Keratinocyte (primary cell): Measurements from ENCODE around the gene EID2B. TPM values are rescaled to one million over a fixed set of nuclear protein-coding genes. Genes with fewer than 3 reads are reported as not detected.

Experiments
- DNase-seq: peaks from one replicate; pipeline ENCODE4 v3.0.0-alpha.2; 2011; ENCODE audit warnings: low read depth, missing footprints, low spot score
- FAIRE-seq: peaks from 2 replicates; lab custom pipeline; 2011; peaks lifted over from hg19 to GRCh38; lab: Jason Lieb, UNC
- H2AFZ ChIP-seq: 2 replicates; pipeline ENCODE4 v1.6.0; 2012; ENCODE audit warnings: low read length, control low read depth, inconsistent platforms; ENCODE audit not compliant: control insufficient read depth
- H3K27ac ChIP-seq: 2 replicates; pipeline ENCODE4 v1.5.1; 2011; ENCODE audit warnings: low read length; ENCODE audit not compliant: control insufficient read depth, insufficient read depth
- H3K27me3 ChIP-seq: 3 replicates; pipeline ENCODE4 v1.6.0; 2011; ENCODE audit warnings: low read length; ENCODE audit not compliant: control insufficient read depth, insufficient read depth; ENCODE audit errors: extremely low read depth
- H3K36me3 ChIP-seq, 2 experiments: 2 replicates in 1 of 2; 3 replicates in 1 of 2; pipeline ENCODE4 v1.5.1; 2011; ENCODE audit warnings: low read length in 2 of 2, mild to moderate bottlenecking in 1 of 2; ENCODE audit not compliant: control insufficient read depth in 2 of 2, insufficient read depth in 2 of 2; ENCODE audit errors: extremely low read depth in 1 of 2
- H3K4me1 ChIP-seq: 3 replicates; pipeline ENCODE4 v1.5.1; 2011; ENCODE audit warnings: low read length; ENCODE audit not compliant: control insufficient read depth, insufficient read depth; ENCODE audit errors: extremely low read depth
- H3K4me2 ChIP-seq: 3 replicates; pipeline ENCODE4 v1.6.0; 2011; ENCODE audit warnings: low read depth, low read length; ENCODE audit not compliant: control insufficient read depth, insufficient read depth; ENCODE audit errors: extremely low read depth
- H3K4me3 ChIP-seq, 3 experiments: fragments of 200-600 bp in 1 of 3; sonication (generic) in 1 of 3; 2 replicates in 2 of 3; 3 replicates in 1 of 3; pipeline ENCODE4 v1.5.1; 2011 to 2016; ENCODE audit warnings: low read length in 3 of 3, mild to moderate bottlenecking in 3 of 3, control low read depth in 2 of 3, inconsistent platforms in 1 of 3, low read depth in 1 of 3, mixed read lengths in 1 of 3, mixed run types in 1 of 3, moderate library complexity in 1 of 3; ENCODE audit not compliant: control insufficient read depth in 2 of 3, insufficient read depth in 2 of 3; ENCODE audit errors: extremely low read depth in 1 of 3
- H3K79me2 ChIP-seq: 2 replicates; pipeline ENCODE4 v1.6.0; 2012; ENCODE audit warnings: low read length; ENCODE audit not compliant: control insufficient read depth, insufficient read depth
- H3K9ac ChIP-seq: 3 replicates; pipeline ENCODE4 v1.6.0; 2011; ENCODE audit warnings: low read length; ENCODE audit not compliant: control insufficient read depth, insufficient read depth; ENCODE audit errors: extremely low read depth
- H3K9me1 ChIP-seq: 3 replicates; pipeline ENCODE4 v1.6.0; 2011; ENCODE audit warnings: low read length; ENCODE audit not compliant: control insufficient read depth, insufficient read depth; ENCODE audit errors: extremely low read depth
- H3K9me3 ChIP-seq: 2 replicates; pipeline ENCODE4 v1.5.1; 2012; ENCODE audit warnings: low read depth, low read length; ENCODE audit not compliant: control insufficient read depth
- H4K20me1 ChIP-seq: 3 replicates; pipeline ENCODE4 v1.6.0; 2011; ENCODE audit warnings: low read length; ENCODE audit not compliant: control insufficient read depth, insufficient read depth; ENCODE audit errors: extremely low read depth
- EZH2 ChIP-seq: IDR thresholded peaks from one replicate; pipeline ENCODE4 v1.6.1; 2012; ENCODE audit warnings: inconsistent platforms, mild to moderate bottlenecking, low read length, moderate library complexity
- dilution Hi-C: fragments of 300-500 bp; cut with MboI; formaldehyde crosslinking; loops from one replicate; pipeline ENCODE4 v1.7.0; 2020; ENCODE audit warnings: low sequenced_read_pairs; ENCODE audit not compliant: extremely low pct_ligation_motif_present
- polyA plus RNA-seq, 5 experiments: library from polyadenylated mRNA; depleted of rRNA in 3 of 5; stranded (reverse) in 3 of 5; stranded (forward) in 1 of 5; unstranded in 1 of 5; fragments of >200 nt; gene quantifications; 1 replicate in 1 of 5; 2 replicates in 3 of 5; 3 replicates in 1 of 5; pipeline versions ENCODE4 v1.2.1 to v1.2.3, GENCODE V29; 2011 to 2012; ENCODE audit warnings: missing spikeins in 2 of 5, low read depth in 1 of 5, low replicate concordance in 1 of 5
- TF ChIP-seq, protein P1 (sequence below), 3 experiments: IDR thresholded peaks in 1 of 3; conservative IDR thresholded peaks in 1 of 3; optimal IDR thresholded peaks in 1 of 3; 2 replicates in 2 of 3; 3 replicates in 1 of 3; pipeline versions ENCODE3 to v1.5.1; 2011; ENCODE audit warnings: low read length in 3 of 3, mild to moderate bottlenecking in 3 of 3, moderate library complexity in 2 of 3, control low read depth in 1 of 3, inconsistent platforms in 1 of 3; ENCODE audit not compliant: insufficient read depth in 2 of 3; ENCODE audit errors: extremely low read depth in 1 of 3

Gene EID2B
- polyA plus RNA-seq, 1 donor (not counting 4 experiments of a cell fraction or from before 2014, with no cell fraction given) = 1.1 TPM

DNA sequence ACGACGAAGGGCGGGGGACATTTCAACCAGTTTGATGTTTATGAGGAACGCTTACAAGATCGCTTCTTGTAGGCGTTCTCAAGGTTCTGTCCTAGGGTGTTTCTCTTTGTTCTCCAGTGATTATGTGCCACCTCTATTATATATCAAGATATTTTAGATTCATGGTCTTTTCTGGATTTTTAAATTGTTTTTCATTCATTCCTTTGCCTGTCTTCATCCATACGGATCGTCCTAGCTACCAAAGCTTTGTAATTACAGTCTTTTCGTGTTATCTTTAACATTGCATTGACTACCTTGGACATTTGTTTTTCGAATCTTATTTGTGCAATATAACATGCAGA, 7.7 kb upstream of the EID2B start:
- Histone ChIP-seq H3K9me3 (no peaks in the 10 kb centered on the region), H3K4me1 (peaks cover 39% of the 10 kb centered on the region), H3K9ac (peak overlapping the region; percentile 90), H3K27me3 (no peaks in the 10 kb centered on the region), H3K9me1 (no peaks in the 10 kb centered on the region), H2AFZ (peak overlapping the region; percentile 95), H3K4me2 (peak overlapping the region; percentile 83), H3K36me3 (no peaks in the 10 kb centered on the region), H4K20me1 (no peaks in the 10 kb centered on the region), H3K79me2 (peaks cover 21% of the 10 kb centered on the region), H3K4me3 (peak overlapping the region in 2 of 3 experiments; percentile 36 to 82), H3K27ac (peak overlapping the region; percentile 87)
- FAIRE-seq = peak; percentile 76
- no peak for TF ChIP-seq EZH2
- TF ChIP-seq, protein P1, sequence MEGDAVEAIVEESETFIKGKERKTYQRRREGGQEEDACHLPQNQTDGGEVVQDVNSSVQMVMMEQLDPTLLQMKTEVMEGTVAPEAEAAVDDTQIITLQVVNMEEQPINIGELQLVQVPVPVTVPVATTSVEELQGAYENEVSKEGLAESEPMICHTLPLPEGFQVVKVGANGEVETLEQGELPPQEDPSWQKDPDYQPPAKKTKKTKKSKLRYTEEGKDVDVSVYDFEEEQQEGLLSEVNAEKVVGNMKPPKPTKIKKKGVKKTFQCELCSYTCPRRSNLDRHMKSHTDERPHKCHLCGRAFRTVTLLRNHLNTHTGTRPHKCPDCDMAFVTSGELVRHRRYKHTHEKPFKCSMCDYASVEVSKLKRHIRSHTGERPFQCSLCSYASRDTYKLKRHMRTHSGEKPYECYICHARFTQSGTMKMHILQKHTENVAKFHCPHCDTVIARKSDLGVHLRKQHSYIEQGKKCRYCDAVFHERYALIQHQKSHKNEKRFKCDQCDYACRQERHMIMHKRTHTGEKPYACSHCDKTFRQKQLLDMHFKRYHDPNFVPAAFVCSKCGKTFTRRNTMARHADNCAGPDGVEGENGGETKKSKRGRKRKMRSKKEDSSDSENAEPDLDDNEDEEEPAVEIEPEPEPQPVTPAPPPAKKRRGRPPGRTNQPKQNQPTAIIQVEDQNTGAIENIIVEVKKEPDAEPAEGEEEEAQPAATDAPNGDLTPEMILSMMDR (optimal IDR thresholded peaks at IDR 0.05 in 1 of 3, IDR thresholded peaks at IDR 0.05 in 1 of 3, conservative IDR thresholded peaks at IDR 0.05 in 1 of 3; ENCODE audit: extremely low read depth in 1 of 3, insufficient read depth in 2 of 3, low read length in 3 of 3) = no peak
- DNase-seq = no peak
- dilution Hi-C loops = no loop called here

DNA sequence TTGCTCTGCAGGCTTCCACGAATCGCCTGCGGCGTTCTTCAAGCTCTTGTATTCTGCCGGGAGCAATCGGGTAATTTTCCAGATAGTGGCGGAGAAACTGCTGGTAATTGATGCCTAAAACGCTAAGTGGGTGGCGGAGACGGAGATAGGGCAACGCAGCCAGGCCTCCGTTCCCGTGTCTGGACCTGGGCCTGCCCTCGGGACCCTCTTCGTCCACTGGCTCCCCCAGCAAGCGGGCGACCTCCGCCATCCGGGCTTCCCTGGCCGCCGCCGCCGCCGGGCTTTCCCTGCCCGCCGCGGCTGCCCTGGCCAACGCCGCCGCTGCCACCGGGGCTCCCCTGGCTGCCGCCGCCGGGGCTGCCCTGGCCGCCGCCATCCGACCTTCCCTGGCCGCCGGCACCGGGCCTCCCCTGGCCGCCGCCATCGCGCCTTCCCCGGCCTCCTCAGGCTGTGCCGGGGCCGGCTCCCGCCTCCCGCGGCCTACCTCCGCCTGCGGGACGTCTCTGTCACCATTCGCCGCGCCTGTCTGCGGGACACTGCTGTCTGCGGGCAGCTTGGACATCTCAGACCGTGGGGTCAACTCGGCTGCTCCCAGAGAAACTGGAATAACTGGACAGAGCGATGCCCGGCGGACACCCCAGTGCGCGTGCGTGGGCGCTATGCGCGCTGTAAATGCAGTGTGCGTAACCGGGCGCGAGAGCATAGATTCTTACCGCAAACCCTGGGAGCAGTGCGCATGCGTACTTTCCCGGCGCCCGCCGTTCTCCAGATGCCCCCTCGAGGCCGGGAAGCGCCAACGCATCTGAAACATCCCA, 7.1 kb upstream of the EID2B start, which contains the start of gene EID2:
Gene EID2 (minus strand): TSS at position 644 of the 815 bp plus-strand sequence. CDS start 82 bp downstream, at position 562.
- no peak for TF ChIP-seq EZH2
- TF ChIP-seq, protein P1 (optimal IDR thresholded peaks at IDR 0.05 in 1 of 3, IDR thresholded peaks at IDR 0.05 in 1 of 3, conservative IDR thresholded peaks at IDR 0.05 in 1 of 3; ENCODE audit: extremely low read depth in 1 of 3, insufficient read depth in 2 of 3, low read length in 3 of 3) = peak; percentile 79 to 84 (median 80)
- H3K36me3 ChIP-seq = no peaks in the 10 kb centered on the region
- peaks cover 39% of the 10 kb centered on the region for H3K4me1 ChIP-seq
- H3K4me3 ChIP-seq = peak within 1 kb of the TSS; percentile 74 to 93 (median 82)
- H3K27ac ChIP-seq = peak within 1 kb of the TSS; percentile 87
- no peaks in the 10 kb centered on the region for H3K9me1 ChIP-seq
- FAIRE-seq = no peak
- H3K9ac ChIP-seq = peak within 1 kb of the TSS; percentile 90
- DNase-seq = peak; percentile 61
- no peaks in the 10 kb centered on the region for H3K9me3 ChIP-seq
- H3K27me3 ChIP-seq = no peaks in the 10 kb centered on the region
- peaks cover 21% of the 10 kb centered on the region for H3K79me2 ChIP-seq
- peak within 1 kb of the TSS; percentile 95 for H2AFZ ChIP-seq
- H4K20me1 ChIP-seq = no peaks in the 10 kb centered on the region
- peak within 1 kb of the TSS; percentile 90 for H3K4me2 ChIP-seq
- dilution Hi-C loops = no loop called here
